ENCODE measurements around the gene WDR83.
"Not testable (repeated sequence)": the region's sequence is repeated elsewhere in the genome, so short reads cannot be mapped to it uniquely, and the experiment has no call there.

WDR83 gene

GRCh38 chr19:12705169-12705568 lies 38.6 kb downstream of the WDR83 start:
- TF ChIP-seq CTCF (IDR thresholded peaks at IDR 0.05), result no peak
- H3K27ac ChIP-seq, result no peak overlapping the region
- H3K4me3 ChIP-seq, result no peak overlapping the region
- no peak for DNase-seq (ENCODE audit: low spot score)

- no peak for TF ChIP-seq CTCF (IDR thresholded peaks at IDR 0.05)
- H3K27ac ChIP-seq, result no peak overlapping the region
- no peak for DNase-seq (ENCODE audit: low spot score)
- H3K4me3 ChIP-seq, result no peak overlapping the region
These were observed 39.2 kb downstream of the WDR83 start for GRCh38 chr19:12705654-12706331.

DNA sequence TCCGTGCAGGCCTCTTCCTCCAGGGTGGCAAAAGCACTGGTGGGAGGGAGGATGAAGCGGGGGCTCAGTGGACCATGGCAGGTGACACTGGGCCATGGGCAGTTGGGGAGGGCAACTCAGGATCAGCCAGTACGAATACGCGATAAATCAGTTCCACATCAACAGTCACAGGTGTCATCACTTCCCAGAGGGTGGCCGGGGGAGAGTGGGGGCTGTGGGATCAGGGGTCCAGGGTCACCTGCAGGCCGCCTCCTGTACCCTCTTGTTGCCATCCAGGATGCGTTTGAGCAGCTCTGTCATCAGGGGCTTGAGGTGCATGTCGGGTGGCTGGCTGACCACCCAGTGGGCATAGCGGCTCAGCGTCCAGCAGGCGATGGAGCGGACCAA lies 39.7 kb downstream of the WDR83 start:
- no peak for TF ChIP-seq CTCF (IDR thresholded peaks at IDR 0.05)
- H3K4me3 ChIP-seq, result no peak overlapping the region
- H3K27ac ChIP-seq, result no peak overlapping the region
- DNase-seq (ENCODE audit: low spot score), result no peak

GRCh38 chr19:12708641-12709040 lies 42.0 kb downstream of the WDR83 start:
- no peak for DNase-seq (ENCODE audit: low spot score)
- no peak overlapping the region for H3K4me3 ChIP-seq
- no peak for TF ChIP-seq CTCF (IDR thresholded peaks at IDR 0.05)
- H3K27ac ChIP-seq, result no peak overlapping the region

DNA sequence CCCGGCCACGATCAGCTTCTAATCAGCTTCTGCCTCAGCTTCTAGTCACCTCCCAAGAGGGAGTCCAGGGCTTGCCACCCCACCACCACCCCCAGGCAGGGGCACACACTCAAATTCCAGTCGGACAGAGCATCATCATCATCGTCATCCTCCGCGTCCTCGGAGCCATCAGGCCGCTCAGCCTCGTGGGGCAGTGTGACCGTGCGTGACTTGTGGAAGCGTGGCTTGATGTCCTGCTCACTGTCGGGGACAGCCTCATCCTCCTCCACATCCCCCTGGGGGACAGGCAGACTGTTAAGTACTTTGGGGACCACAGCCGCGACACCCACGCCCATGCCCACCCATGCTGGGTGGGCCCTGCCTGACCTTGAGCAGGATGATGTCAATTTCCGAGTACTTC lies 44.6 kb downstream of the WDR83 start:
- DNase-seq (ENCODE audit: low spot score), result no peak
- no peak overlapping the region for H3K4me3 ChIP-seq
- H3K27ac ChIP-seq, result no peak overlapping the region
- no peak for TF ChIP-seq CTCF (IDR thresholded peaks at IDR 0.05)

GRCh38 chr19:12712077-12712476 lies 45.5 kb downstream of the WDR83 start:
- DNase-seq (ENCODE audit: low spot score); H3K4me3 ChIP-seq; H3K27ac ChIP-seq: not testable (repeated sequence)

- H3K27ac ChIP-seq; H3K4me3 ChIP-seq; DNase-seq (ENCODE audit: low spot score): not testable (repeated sequence)
These were observed 46.7 kb downstream of the WDR83 start for GRCh38 chr19:12713304-12713703.

- Histone ChIP-seq H3K4me3 (no peak overlapping the region), H3K27ac (no peak overlapping the region)
- no peak for DNase-seq (ENCODE audit: low spot score)
- no peak for TF ChIP-seq CTCF (IDR thresholded peaks at IDR 0.05)
These were observed 48.5 kb downstream of the WDR83 start for GRCh38 chr19:12715102-12715501.

All from coronary artery (tissue), 2 donors.